GM12892 (cell line): ENCODE measurements around the gene SPOCK2.

Source experiments
- POLR2A ChIP-seq: IDR thresholded peaks from 2 replicates; pipeline ENCODE4 v1.6.1; 2011; ENCODE audit warnings: low read depth, low read length, control low read depth
- POLR2AphosphoS5 ChIP-seq: IDR thresholded peaks from 2 replicates; pipeline ENCODE4 v1.6.1; 2011; ENCODE audit warnings: low read depth, low read length, control low read depth
- TAF1 ChIP-seq: IDR thresholded peaks from 2 replicates; pipeline ENCODE4 v1.6.1; 2011; ENCODE audit warnings: low read depth, mild to moderate bottlenecking, control low read depth, low read length, borderline replicate concordance

DNA sequence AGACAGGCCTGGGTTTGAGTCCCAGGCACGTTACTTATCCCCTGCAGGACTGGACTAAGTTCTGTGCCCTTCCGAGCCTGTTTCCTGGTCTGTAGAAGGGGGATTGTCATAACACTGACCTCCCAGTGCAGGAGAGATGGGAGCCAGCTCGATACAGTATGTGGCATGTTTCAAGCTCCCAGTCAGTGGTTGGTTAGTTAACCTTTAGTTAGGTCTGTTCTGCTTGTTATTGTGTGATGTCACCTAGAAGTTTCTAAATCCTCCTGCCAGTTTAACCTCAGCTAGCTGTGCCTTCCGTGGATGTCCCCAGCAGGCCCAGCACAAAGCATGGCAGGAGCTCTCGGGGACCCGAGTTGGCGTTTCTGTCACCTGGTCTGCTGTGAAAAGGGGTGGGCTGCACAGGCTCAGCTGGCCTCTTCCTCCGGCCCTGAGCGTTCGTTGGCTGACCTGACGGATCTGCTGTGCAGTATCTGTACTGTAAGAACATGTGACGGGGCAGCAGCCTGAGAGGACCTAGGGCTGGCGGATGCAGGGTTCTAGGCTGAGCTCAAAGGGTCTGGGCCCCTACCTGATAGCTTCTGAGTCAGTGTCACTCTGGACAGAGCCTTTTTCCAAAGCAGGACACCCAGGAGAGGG, 53.0 kb downstream of the SPOCK2 start:
- TF ChIP-seq POLR2A (no peak), POLR2AphosphoS5 (no peak), TAF1 (no peak)
